H9 (cell line): ENCODE data around the gene CDC27. TPM values are rescaled to one million over a fixed set of nuclear protein-coding genes. Genes with fewer than 3 reads are reported as not detected.

Experiments
- DNase-seq: peaks from one replicate; pipeline ENCODE4 v3.0.0-alpha.2; 2017
- H2AFZ ChIP-seq: one replicate; pipeline ENCODE4 v1.6.1; 2013; ENCODE audit warnings: mild to moderate bottlenecking, low read length, control low read depth, moderate library complexity
- H2AK5ac ChIP-seq: 2 replicates; pipeline ENCODE4 v1.6.1; 2013; ENCODE audit warnings: low read length, control low read depth, mixed read lengths; ENCODE audit not compliant: insufficient read length
- H2BK120ac ChIP-seq: one replicate; pipeline ENCODE4 v1.6.1; 2013; ENCODE audit warnings: low read depth, mild to moderate bottlenecking, low read length, control low read depth, inconsistent platforms; ENCODE audit not compliant: poor library complexity, severe bottlenecking
- H2BK12ac ChIP-seq: 2 replicates; pipeline ENCODE4 v1.6.1; 2013; ENCODE audit warnings: low read length, control low read depth, mixed read lengths, low read depth; ENCODE audit not compliant: insufficient read length
- H2BK15ac ChIP-seq: 2 replicates; pipeline ENCODE4 v1.6.1; 2013; ENCODE audit warnings: low read depth, low read length, control low read depth
- H2BK20ac ChIP-seq: one replicate; pipeline ENCODE4 v1.6.1; 2013; ENCODE audit warnings: low read depth, mild to moderate bottlenecking, low read length, control low read depth, inconsistent platforms; ENCODE audit not compliant: poor library complexity, severe bottlenecking
- H2BK5ac ChIP-seq: 2 replicates; pipeline ENCODE4 v1.6.1; 2013; ENCODE audit warnings: low read length, control low read depth, mixed read lengths; ENCODE audit not compliant: insufficient read length
- H3K14ac ChIP-seq: 2 replicates; pipeline ENCODE4 v1.6.1; 2013; ENCODE audit warnings: low read length, control low read depth; ENCODE audit not compliant: insufficient read depth
- H3K18ac ChIP-seq: 2 replicates; pipeline ENCODE4 v1.6.1; 2013; ENCODE audit warnings: low read depth, mild to moderate bottlenecking, mixed read lengths, low read length, control low read depth; ENCODE audit not compliant: insufficient read length
- H3K23ac ChIP-seq: 2 replicates; pipeline ENCODE4 v1.6.1; 2013; ENCODE audit warnings: low read length, control low read depth, mixed read lengths, low read depth; ENCODE audit not compliant: insufficient read length
- H3K23me2 ChIP-seq: 2 replicates; pipeline ENCODE4 v1.6.1; 2013; ENCODE audit warnings: low read depth, mild to moderate bottlenecking, mixed read lengths, low read length, control low read depth; ENCODE audit not compliant: insufficient read length, poor library complexity, severe bottlenecking
- H3K27ac ChIP-seq: 2 replicates; pipeline ENCODE4 v1.5.1; 2013; ENCODE audit warnings: low read length, control low read depth, mixed read lengths, low read depth; ENCODE audit not compliant: insufficient read length
- H3K27me3 ChIP-seq: 2 replicates; pipeline ENCODE4 v1.6.1; 2013; ENCODE audit warnings: low read length, control low read depth, inconsistent platforms; ENCODE audit not compliant: insufficient read depth
- H3K4ac ChIP-seq: 2 replicates; pipeline ENCODE4 v1.6.1; 2013; ENCODE audit warnings: low read depth, mild to moderate bottlenecking, control low read depth, inconsistent platforms, low read length, moderate library complexity
- H3K4me1 ChIP-seq: 2 replicates; pipeline ENCODE4 v1.6.1; 2013; ENCODE audit warnings: low read length, control low read depth, inconsistent platforms; ENCODE audit not compliant: insufficient read depth
- H3K4me2 ChIP-seq: 2 replicates; pipeline ENCODE4 v1.6.1; 2013; ENCODE audit warnings: low read length, control low read depth, mixed read lengths; ENCODE audit not compliant: insufficient read length, insufficient read depth
- H3K56ac ChIP-seq: 2 replicates; pipeline ENCODE4 v1.6.1; 2013; ENCODE audit warnings: low read depth, mild to moderate bottlenecking, mixed read lengths, low read length, control low read depth; ENCODE audit not compliant: insufficient read length
- H3K79me1 ChIP-seq: 2 replicates; pipeline ENCODE4 v1.6.1; 2013; ENCODE audit warnings: low read depth, mild to moderate bottlenecking, moderate library complexity, low read length, control low read depth, inconsistent platforms; ENCODE audit not compliant: insufficient read depth, poor library complexity, severe bottlenecking
- H3K79me2 ChIP-seq: 2 replicates; pipeline ENCODE4 v1.6.1; 2013; ENCODE audit warnings: low read length, control low read depth, inconsistent platforms; ENCODE audit not compliant: insufficient read depth
- H3K9ac ChIP-seq: 2 replicates; pipeline ENCODE4 v1.6.1; 2013; ENCODE audit warnings: low read length, control low read depth, mixed read lengths; ENCODE audit not compliant: insufficient read length; ENCODE audit errors: extremely low read depth
- H3K9me3 ChIP-seq: one replicate; pipeline ENCODE4 v1.6.1; 2013; ENCODE audit warnings: low read depth, low read length, inconsistent platforms; ENCODE audit not compliant: control insufficient read depth
- H3T11ph ChIP-seq: one replicate; pipeline ENCODE4 v1.6.1; 2013; ENCODE audit warnings: mild to moderate bottlenecking, low read length, control low read depth, inconsistent platforms
- H4K20me1 ChIP-seq: one replicate; pipeline ENCODE4 v1.6.1; 2013; ENCODE audit not compliant: control insufficient read depth, insufficient read length, insufficient read depth
- H4K5ac ChIP-seq: 2 replicates; pipeline ENCODE4 v1.6.1; 2013; ENCODE audit warnings: low read depth, mild to moderate bottlenecking, mixed read lengths, low read length, control low read depth; ENCODE audit not compliant: insufficient read length
- H4K8ac ChIP-seq: replicated peaks from 2 replicates; pipeline ENCODE4 v1.6.1; 2013; ENCODE audit warnings: low read length, control low read depth, mixed read lengths, low read depth; ENCODE audit not compliant: insufficient read length
- H4K91ac ChIP-seq: 2 replicates; pipeline ENCODE4 v1.6.1; 2013; ENCODE audit warnings: low read depth, mild to moderate bottlenecking, moderate library complexity, mixed read lengths, low read length, control low read depth; ENCODE audit not compliant: insufficient read length
- H3K27ac Mint-ChIP-seq, 3 experiments: 2 replicates in 2 of 3; 3 replicates in 1 of 3; pipeline ENCODE4 v1.8.0; 2020 to 2021; ENCODE audit warnings: mixed read lengths in 3 of 3, mild to moderate bottlenecking in 1 of 3, moderate library complexity in 1 of 3
- H3K27me3 Mint-ChIP-seq: 2 replicates; pipeline ENCODE4 v1.8.0; 2021; ENCODE audit warnings: low read depth, mild to moderate bottlenecking, moderate library complexity, mixed read lengths
- H3K36me3 Mint-ChIP-seq, 3 experiments: 2 replicates in 2 of 3; 3 replicates in 1 of 3; pipeline ENCODE4 v1.8.0; 2020 to 2021; ENCODE audit warnings: low read depth in 3 of 3, mixed read lengths in 3 of 3; ENCODE audit not compliant: insufficient read depth in 1 of 3
- H3K4me1 Mint-ChIP-seq, 2 experiments: 2 replicates each; pipeline ENCODE4 v1.8.0; 2020; ENCODE audit warnings: mixed read lengths in 2 of 2
- H3K4me3 Mint-ChIP-seq, 2 experiments: 2 replicates in 1 of 2; 3 replicates in 1 of 2; pipeline ENCODE4 v1.8.0; 2020 to 2021; ENCODE audit warnings: mild to moderate bottlenecking in 2 of 2, mixed read lengths in 2 of 2, moderate library complexity in 1 of 2
- H3K9me3 Mint-ChIP-seq, 2 experiments: 2 replicates in 1 of 2; 3 replicates in 1 of 2; pipeline ENCODE4 v1.8.0; 2020; ENCODE audit warnings: mild to moderate bottlenecking in 2 of 2, mixed read lengths in 2 of 2, moderate library complexity in 1 of 2
- CTCF ChIP-seq: fragments of 200-600 bp; sonication (generic); conservative IDR thresholded peaks from 3 replicates; pipeline ENCODE4 v1.8.0; 2021; ENCODE audit warnings: antibody characterized with exemption, mild to moderate bottlenecking
- WGBS: extraction: QIAGEN DNeasy Blood & Tissue Kit; methylation state at CpG from one replicate; pipeline ENCODE4 v1.1.7; 2013; ENCODE audit warnings: missing lambda C conversion rate, low lambda C conversion rate, mixed read lengths; ENCODE audit not compliant: insufficient read length; ENCODE audit errors: extremely low coverage; 5-methylcytosine and 5-hydroxymethylcytosine counted together
- total RNA-seq: library from RNA; stranded (reverse); gene quantifications from 2 replicates; pipeline ENCODE4 v1.2.1, GENCODE V29; 2021

CDC27 gene
- total RNA-seq, 1 experiment from 2014 or later = 82.5 TPM

DNA sequence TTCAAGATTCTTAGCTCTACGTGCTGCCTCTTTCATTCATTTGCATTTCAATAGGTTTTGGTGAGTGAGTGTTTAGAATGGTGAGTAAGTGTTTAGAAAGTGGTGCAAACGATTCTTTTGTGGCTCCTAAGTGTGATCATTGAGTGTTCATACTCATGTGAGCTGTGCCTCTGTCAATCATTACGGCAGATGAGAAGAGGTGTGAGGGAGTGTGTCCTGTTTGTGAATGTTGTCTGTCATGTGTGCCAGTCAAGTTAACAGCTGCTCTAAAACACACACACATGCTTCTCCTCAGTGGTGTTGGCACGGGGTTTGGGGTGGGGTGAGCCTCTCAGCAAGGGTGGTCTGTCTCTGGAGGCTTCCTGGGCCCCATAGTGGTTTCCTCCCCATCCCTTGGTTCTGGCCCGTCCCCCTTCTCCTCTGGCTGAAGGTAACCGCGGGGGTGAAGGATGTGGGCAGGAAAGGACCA is 31.5 kb upstream of the CDC27 start:
- H3K36me3 Mint-ChIP-seq = peaks cover 0 to 13% (median 9%) of the 10 kb centered on the region in 3 experiments; a peak in 4 of 7 replicates
- no peak overlapping the region for H2AFZ ChIP-seq

More for the DNA sequence above, 31.5 kb upstream of the CDC27 start:
- no peak overlapping the region for H3K4me3 Mint-ChIP-seq
- H3T11ph ChIP-seq = no peak overlapping the region
- peaks cover 5% of the 10 kb centered on the region; the same call in 1 of the 2 replicates for H3K4me1 ChIP-seq
- DNase-seq = no peak
- H3K79me1 ChIP-seq = no peaks in the 10 kb centered on the region
- no peak overlapping the region for H2AK5ac ChIP-seq
- no peak overlapping the region for H2BK120ac ChIP-seq
- H3K14ac ChIP-seq = no peak overlapping the region
- no peaks in the 10 kb centered on the region for H4K20me1 ChIP-seq
- no peak overlapping the region for H2BK5ac ChIP-seq
- no peak overlapping the region for H2BK15ac ChIP-seq
- no peak overlapping the region for H3K4ac ChIP-seq
- H3K27ac ChIP-seq = no peak overlapping the region
- peaks cover 32% of the 10 kb centered on the region for H3K27me3 Mint-ChIP-seq
- no peaks in the 10 kb centered on the region for H3K9me3 ChIP-seq
- no peak overlapping the region for H3K18ac ChIP-seq
- H4K91ac ChIP-seq = no peak overlapping the region
- TF ChIP-seq CTCF = no peak
- peaks cover 13 to 22% of the 10 kb centered on the region in 2 experiments for H3K9me3 Mint-ChIP-seq
- H3K23me2 ChIP-seq = no peaks in the 10 kb centered on the region
- no peak overlapping the region for H2BK20ac ChIP-seq
- no peak overlapping the region for H2BK12ac ChIP-seq
- no peak overlapping the region for H4K8ac ChIP-seq
- H3K23ac ChIP-seq = no peak overlapping the region
- peak overlapping the region; percentile 15 for H3K4me2 ChIP-seq
- H3K4me1 Mint-ChIP-seq = peaks cover 20 to 21% of the 10 kb centered on the region in 2 experiments
- no peak overlapping the region for H4K5ac ChIP-seq
- no peaks in the 10 kb centered on the region for H3K79me2 ChIP-seq
- WGBS = no CpG with 5 or more reads among the region's 7 CpGs
- H3K9ac ChIP-seq = no peak overlapping the region
- no peaks in the 10 kb centered on the region for H3K27me3 ChIP-seq
- H3K56ac ChIP-seq = no peak overlapping the region
- H3K27ac Mint-ChIP-seq = no peak overlapping the region
